B cell (primary cell): ENCODE results near the gene MYL4. TPM values are rescaled to one million over a fixed set of nuclear protein-coding genes. Genes with fewer than 3 reads are reported as not detected.

Experiments used
- ATAC-seq: fragments of 200-7000 bp; cut with Tn5 transposase; one replicate; pipeline ENCODE4 v1.10.0; 2021; ENCODE audit warnings: low read depth, mild to moderate bottlenecking, moderate number of reproducible peaks, moderate library complexity
- CTCF ChIA-PET: fragments of 350-600 bp; sonication (Branson Sonifier 250); formaldehyde crosslinking; loops from one replicate; lab custom pipeline; 2021; ENCODE audit warnings: antibody characterized with exemption, inconsistent platforms; lab: Charles Lee
- POLR2A ChIA-PET: fragments of 350-600 bp; sonication (Branson Sonifier 250); formaldehyde crosslinking; loops from one replicate; lab custom pipeline; 2021; ENCODE audit warnings: antibody characterized with exemption; lab: Charles Lee
- DNase-seq: peaks from one replicate; pipeline ENCODE4 v3.0.0; 2013
- H2AFZ ChIP-seq: 2 replicates; pipeline ENCODE4 v1.6.1; 2012; ENCODE audit warnings: mild to moderate bottlenecking, low read depth, low read length; ENCODE audit not compliant: insufficient read depth, poor library complexity, severe bottlenecking
- H3K27ac ChIP-seq, 2 donors: 1 replicate in 1 of 2; 2 replicates in 1 of 2; pipeline ENCODE4 v1.5.1; 2012 to 2013; ENCODE audit warnings: low read length in 2 of 2, mild to moderate bottlenecking in 2 of 2, moderate library complexity in 1 of 2
- H3K27me3 ChIP-seq, 4 experiments: fragments of 200-600 bp in 1 of 4; sonication (generic) in 1 of 4; replicated peaks in 1 of 4; 1 replicate in 2 of 4; 2 replicates in 2 of 4; pipeline versions ENCODE4 v1.6.1 to v1.7.0; 2013 to 2016; ENCODE audit warnings: low read length in 3 of 4, mild to moderate bottlenecking in 2 of 4, mixed read lengths in 1 of 4, moderate library complexity in 1 of 4; ENCODE audit not compliant: insufficient read depth in 4 of 4, control insufficient read depth in 3 of 4; ENCODE audit errors: control extremely low read depth in 1 of 4
- H3K36me3 ChIP-seq, 2 experiments: replicated peaks in 1 of 2; 1 replicate in 1 of 2; 2 replicates in 1 of 2; pipeline versions ENCODE4 v1.6.1 to v1.7.1; 2013; ENCODE audit warnings: low read length in 1 of 2; ENCODE audit not compliant: insufficient read depth in 2 of 2, control insufficient read depth in 1 of 2; ENCODE audit errors: control extremely low read depth in 1 of 2, extremely low read depth in 1 of 2
- H3K4me1 ChIP-seq, 2 donors: fragments of 200-600 bp in 1 of 2; sonication (generic) in 1 of 2; 1 replicate in 1 of 2; 2 replicates in 1 of 2; pipeline versions ENCODE4 v1.5.1 to v1.6.1; 2013 to 2017; ENCODE audit warnings: low read length in 2 of 2; ENCODE audit not compliant: control insufficient read depth in 2 of 2, insufficient read depth in 2 of 2
- H3K4me2 ChIP-seq: replicated peaks from 2 replicates; pipeline ENCODE3; 2012; ENCODE audit warnings: mild to moderate bottlenecking, low read depth, low read length; ENCODE audit not compliant: poor library complexity, severe bottlenecking
- H3K4me3 ChIP-seq, 5 experiments: fragments of 200-600 bp in 1 of 5; sonication (generic) in 1 of 5; 1 replicate in 3 of 5; 2 replicates in 2 of 5; pipeline versions ENCODE4 v1.5.1 to v1.7.0; 2011 to 2016; ENCODE audit warnings: low read length in 4 of 5, mild to moderate bottlenecking in 4 of 5, low read depth in 2 of 5, control low read depth in 1 of 5, moderate library complexity in 1 of 5; ENCODE audit not compliant: insufficient read depth in 1 of 5; ENCODE audit errors: control extremely low read depth in 1 of 5, extremely low read depth in 1 of 5
- H3K79me2 ChIP-seq: fragments of 200-600 bp; sonication (generic); one replicate; pipeline ENCODE4 v1.6.0; 2016; ENCODE audit warnings: low read length; ENCODE audit not compliant: control insufficient read depth, insufficient read depth
- H3K9ac ChIP-seq: fragments of 200-600 bp; sonication (generic); 2 replicates; pipeline ENCODE4 v1.6.1; 2017; ENCODE audit warnings: mild to moderate bottlenecking, low read length, moderate library complexity
- H3K9me3 ChIP-seq, 3 donors: one replicate each; pipeline versions ENCODE4 v1.6.1 to v1.7.1; 2013; ENCODE audit warnings: low read length in 2 of 3; ENCODE audit not compliant: control insufficient read depth in 2 of 3, insufficient read depth in 1 of 3; ENCODE audit errors: control extremely low read depth in 1 of 3
- H4K20me1 ChIP-seq: 2 replicates; pipeline ENCODE4 v1.6.0; 2012; ENCODE audit warnings: mild to moderate bottlenecking, low read length; ENCODE audit not compliant: insufficient read depth, control insufficient read depth, poor library complexity, severe bottlenecking
- H3K27ac Mint-ChIP-seq: one replicate; pipeline ENCODE4 v1.8.0; 2021; ENCODE audit warnings: mixed read lengths
- H3K27me3 Mint-ChIP-seq: one replicate; pipeline ENCODE4 v1.8.0; 2021; ENCODE audit warnings: mixed read lengths
- H3K4me1 Mint-ChIP-seq: one replicate; pipeline ENCODE4 v1.8.0; 2021; ENCODE audit warnings: mixed read lengths
- H3K4me3 Mint-ChIP-seq: one replicate; pipeline ENCODE4 v1.8.0; 2021; ENCODE audit warnings: mixed read lengths
- H3K9me3 Mint-ChIP-seq: one replicate; pipeline ENCODE4 v1.8.0; 2022; ENCODE audit warnings: mixed read lengths; ENCODE audit not compliant: insufficient read depth
- EZH2 ChIP-seq: IDR thresholded peaks from 2 replicates; pipeline ENCODE4 v1.6.1; 2012; ENCODE audit warnings: borderline replicate concordance, low read depth, mild to moderate bottlenecking, moderate library complexity, low read length; ENCODE audit not compliant: insufficient read depth, poor library complexity, severe bottlenecking
- WGBS: methylation state at CpG from one replicate; pipeline ENCODE4 v1.1.5; 2013; ENCODE audit warnings: missing lambda C conversion rate; ENCODE audit not compliant: insufficient coverage; 5-methylcytosine and 5-hydroxymethylcytosine counted together
- intact Hi-C: fragments of 100-400 bp; cut with micrococcal nuclease; formaldehyde crosslinking; loops from one replicate; pipeline ENCODE4 v1.10.0; 2022
- polyA plus RNA-seq: library from polyadenylated mRNA; depleted of rRNA; stranded (reverse); fragments of >200 nt; gene quantifications from 2 replicates; pipeline ENCODE4 v1.2.3, GENCODE V29; 2012
- total RNA-seq, 2 donors: library from RNA; stranded (reverse); fragments of 120-200 nt in 1 of 2; gene quantifications; 1 replicate in 1 of 2; 2 replicates in 1 of 2; pipeline versions ENCODE4 v1.2.3 to v1.2.4, GENCODE V29; 2013 to 2022
- TF ChIP-seq, protein P1 (sequence below): fragments of 200-600 bp; IDR thresholded peaks from one replicate; pipeline ENCODE4 v1.8.0; 2022; ENCODE audit warnings: antibody characterized with exemption, mild to moderate bottlenecking

The MYL4 gene
- total and polyA plus RNA-seq, 2 donors (not counting 1 experiment from before 2014, with no cell fraction given) = 0.16 to 0.42 TPM

DNA sequence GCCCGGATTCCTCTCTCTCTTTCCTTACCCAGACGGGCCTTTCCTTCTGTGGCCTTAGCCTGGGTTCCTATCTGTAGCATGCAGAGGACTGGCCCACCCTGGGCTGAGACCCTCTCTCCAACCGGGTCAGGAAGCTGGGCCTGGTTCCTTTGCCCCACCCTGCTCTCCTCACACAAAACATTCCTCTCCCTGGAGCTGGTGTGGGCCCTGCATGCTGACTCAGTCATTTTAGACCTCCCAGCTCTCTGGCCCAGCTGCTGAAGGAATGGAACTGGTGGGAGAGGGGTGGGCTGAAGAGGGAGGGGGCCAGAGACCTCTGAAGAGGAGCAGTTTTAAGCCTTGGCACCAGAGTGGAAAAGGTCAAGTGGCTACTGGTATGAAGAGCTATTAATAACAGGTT, 957 bp downstream of the MYL4 start:
- Histone ChIP-seq H3K36me3 (no peaks in the 10 kb centered on the region), H3K4me3 (no peak overlapping the region), H3K4me2 (no peak overlapping the region), H3K9ac (no peak overlapping the region), H3K9me3 (no peaks in the 10 kb centered on the region), H4K20me1 (no peaks in the 10 kb centered on the region), H2AFZ (no peak overlapping the region), H3K4me1 (peaks cover 41 to 44% of the 10 kb centered on the region in 2 donors), H3K27me3 (no peaks in the 10 kb centered on the region), H3K79me2 (no peaks in the 10 kb centered on the region), H3K27ac (no peak overlapping the region)
- intact Hi-C loops = no loop called here
- WGBS = 90% methylated on average over 2 of the region's 3 CpGs
- no peaks in the 10 kb centered on the region for H3K9me3 Mint-ChIP-seq
- ATAC-seq = no peak
- ChIA-PET CTCF (interaction anchor here (6.3 kb wide), 1 partner anchor 20 kb away, joined by 23 read pairs; no protein-coding TSS in a partner anchor), POLR2A (no interaction called here)
- no peak overlapping the region for H3K4me3 Mint-ChIP-seq
- H3K27ac Mint-ChIP-seq = no peak overlapping the region
- peaks cover 53% of the 10 kb centered on the region for H3K4me1 Mint-ChIP-seq
- DNase-seq = no peak
- TF ChIP-seq, protein P1, sequence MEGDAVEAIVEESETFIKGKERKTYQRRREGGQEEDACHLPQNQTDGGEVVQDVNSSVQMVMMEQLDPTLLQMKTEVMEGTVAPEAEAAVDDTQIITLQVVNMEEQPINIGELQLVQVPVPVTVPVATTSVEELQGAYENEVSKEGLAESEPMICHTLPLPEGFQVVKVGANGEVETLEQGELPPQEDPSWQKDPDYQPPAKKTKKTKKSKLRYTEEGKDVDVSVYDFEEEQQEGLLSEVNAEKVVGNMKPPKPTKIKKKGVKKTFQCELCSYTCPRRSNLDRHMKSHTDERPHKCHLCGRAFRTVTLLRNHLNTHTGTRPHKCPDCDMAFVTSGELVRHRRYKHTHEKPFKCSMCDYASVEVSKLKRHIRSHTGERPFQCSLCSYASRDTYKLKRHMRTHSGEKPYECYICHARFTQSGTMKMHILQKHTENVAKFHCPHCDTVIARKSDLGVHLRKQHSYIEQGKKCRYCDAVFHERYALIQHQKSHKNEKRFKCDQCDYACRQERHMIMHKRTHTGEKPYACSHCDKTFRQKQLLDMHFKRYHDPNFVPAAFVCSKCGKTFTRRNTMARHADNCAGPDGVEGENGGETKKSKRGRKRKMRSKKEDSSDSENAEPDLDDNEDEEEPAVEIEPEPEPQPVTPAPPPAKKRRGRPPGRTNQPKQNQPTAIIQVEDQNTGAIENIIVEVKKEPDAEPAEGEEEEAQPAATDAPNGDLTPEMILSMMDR = no peak
- no peak for TF ChIP-seq EZH2
- no peaks in the 10 kb centered on the region for H3K27me3 Mint-ChIP-seq

DNA sequence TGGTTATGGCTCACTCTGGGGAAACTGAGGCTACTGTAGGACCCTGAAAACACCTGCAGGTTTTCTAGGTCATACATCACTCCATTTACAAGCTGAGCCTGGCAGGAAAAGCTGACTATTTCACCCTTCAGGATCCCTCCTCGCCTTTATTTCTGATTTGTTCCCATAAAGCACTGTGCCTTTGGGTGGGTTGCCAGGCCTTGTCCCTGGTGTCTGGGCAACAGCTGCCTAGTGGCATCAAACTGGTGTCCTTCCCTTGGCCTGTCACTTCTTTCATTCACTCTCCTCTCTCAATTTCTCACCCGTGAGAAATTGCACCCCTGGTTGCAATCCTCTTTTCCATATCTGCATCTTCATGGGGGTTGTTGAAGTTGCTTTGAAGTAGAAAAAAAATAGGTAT, 1.6 kb downstream of the MYL4 start:
- POLR2A ChIA-PET = no interaction called here
- no peak overlapping the region for H3K9ac ChIP-seq

More for the DNA sequence above, 1.6 kb downstream of the MYL4 start:
- H3K27me3 Mint-ChIP-seq = no peaks in the 10 kb centered on the region
- CTCF ChIA-PET = interaction anchor here (6.3 kb wide), 1 partner anchor 19 kb away, joined by 23 read pairs; no protein-coding TSS in a partner anchor
- peaks cover 46% of the 10 kb centered on the region for H3K4me1 Mint-ChIP-seq
- no peak for DNase-seq
- Histone ChIP-seq H3K4me2 (no peak overlapping the region), H3K79me2 (no peaks in the 10 kb centered on the region), H4K20me1 (no peaks in the 10 kb centered on the region), H3K4me3 (no peak overlapping the region), H3K4me1 (peaks cover 35 to 37% of the 10 kb centered on the region in 2 donors), H3K36me3 (no peaks in the 10 kb centered on the region), H3K9me3 (no peaks in the 10 kb centered on the region), H2AFZ (no peak overlapping the region), H3K27ac (no peak overlapping the region), H3K27me3 (no peaks in the 10 kb centered on the region)
- no peak overlapping the region for H3K4me3 Mint-ChIP-seq
- H3K27ac Mint-ChIP-seq = no peak overlapping the region
- no peak for ATAC-seq
- H3K9me3 Mint-ChIP-seq = no peaks in the 10 kb centered on the region
- 100% methylated on average over 1 of the region's 2 CpGs for WGBS
- intact Hi-C loops = no loop called here
- TF ChIP-seq, protein P1 = no peak
- TF ChIP-seq EZH2 = no peak
